ENCODE results near the gene SAP25.
A peak's percentile ranks its signal among the peaks of the same experiment; 100 is the strongest.
"Not testable (repeated sequence)": the region's sequence is repeated elsewhere in the genome, so short reads cannot be mapped to it uniquely, and the experiment has no call there.

SAP25 gene

DNA sequence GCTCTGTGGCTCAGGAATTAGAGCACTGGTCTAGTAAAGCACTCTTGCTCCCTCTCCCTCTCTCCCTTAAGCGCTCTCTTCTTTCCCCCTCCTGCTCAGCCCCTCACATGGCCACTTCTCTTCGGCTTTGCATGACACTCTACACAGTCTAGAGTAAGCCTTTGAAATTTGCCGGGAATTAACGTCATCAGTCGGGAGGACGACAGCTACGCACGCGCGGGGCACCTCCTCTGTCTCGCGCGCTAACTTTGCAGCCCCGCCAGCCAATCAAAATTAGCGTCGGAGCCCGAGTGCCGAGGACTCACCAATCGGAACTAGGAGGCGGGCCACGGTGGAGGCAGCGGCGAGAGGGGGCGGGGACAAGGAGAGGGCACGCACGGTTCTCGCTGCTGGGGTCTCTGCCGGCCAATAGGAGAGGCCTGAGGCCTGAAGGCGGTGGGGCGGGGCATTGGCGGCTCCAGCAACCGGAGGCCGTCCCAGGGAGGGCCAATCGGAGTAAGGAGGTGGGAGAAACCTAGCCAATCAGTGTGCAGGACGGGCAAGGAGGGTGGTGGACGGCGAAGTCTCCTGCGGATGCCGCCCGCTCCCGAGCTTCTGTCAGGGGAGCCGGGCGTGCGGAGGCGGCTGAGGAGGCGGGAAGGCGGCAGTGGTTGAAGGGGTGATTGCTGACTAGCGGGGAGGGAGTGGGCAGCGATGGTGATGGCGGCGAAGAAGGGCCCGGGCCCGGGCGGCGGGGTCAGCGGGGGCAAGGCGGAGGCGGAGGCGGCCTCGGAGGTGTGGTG, 34.9 kb downstream of the SAP25 start, which contains the start of gene AGFG2:
Gene AGFG2 (plus strand): TSS at position 550 of the 782 bp plus-strand sequence. CDS start 144 bp downstream, at position 694.
- peak within 1 kb of the TSS; percentile 76 for H3K4me3 ChIP-seq (ENCODE audit: low read depth, low read length)
- TF ChIP-seq, protein P1, sequence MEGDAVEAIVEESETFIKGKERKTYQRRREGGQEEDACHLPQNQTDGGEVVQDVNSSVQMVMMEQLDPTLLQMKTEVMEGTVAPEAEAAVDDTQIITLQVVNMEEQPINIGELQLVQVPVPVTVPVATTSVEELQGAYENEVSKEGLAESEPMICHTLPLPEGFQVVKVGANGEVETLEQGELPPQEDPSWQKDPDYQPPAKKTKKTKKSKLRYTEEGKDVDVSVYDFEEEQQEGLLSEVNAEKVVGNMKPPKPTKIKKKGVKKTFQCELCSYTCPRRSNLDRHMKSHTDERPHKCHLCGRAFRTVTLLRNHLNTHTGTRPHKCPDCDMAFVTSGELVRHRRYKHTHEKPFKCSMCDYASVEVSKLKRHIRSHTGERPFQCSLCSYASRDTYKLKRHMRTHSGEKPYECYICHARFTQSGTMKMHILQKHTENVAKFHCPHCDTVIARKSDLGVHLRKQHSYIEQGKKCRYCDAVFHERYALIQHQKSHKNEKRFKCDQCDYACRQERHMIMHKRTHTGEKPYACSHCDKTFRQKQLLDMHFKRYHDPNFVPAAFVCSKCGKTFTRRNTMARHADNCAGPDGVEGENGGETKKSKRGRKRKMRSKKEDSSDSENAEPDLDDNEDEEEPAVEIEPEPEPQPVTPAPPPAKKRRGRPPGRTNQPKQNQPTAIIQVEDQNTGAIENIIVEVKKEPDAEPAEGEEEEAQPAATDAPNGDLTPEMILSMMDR (IDR thresholded peaks at IDR 0.05; ENCODE audit: low read depth, low read length): no peak

DNA sequence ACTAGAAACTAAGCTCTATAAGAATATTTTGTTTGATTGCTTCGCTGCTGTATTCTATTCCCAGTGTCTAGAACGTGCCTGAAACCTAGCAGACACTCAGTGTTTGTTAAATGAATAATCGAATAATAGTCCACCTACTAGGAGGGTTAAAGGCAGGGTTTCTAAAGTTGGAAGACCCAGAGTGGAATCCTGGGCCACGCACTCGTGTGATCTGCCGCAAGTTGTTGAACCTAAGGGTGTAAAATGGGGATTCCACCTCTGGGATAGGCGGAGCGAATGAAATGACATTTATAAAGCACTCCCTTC, 35.4 kb downstream of the SAP25 start:
- peak overlapping the region; percentile 52 for H3K4me3 ChIP-seq (ENCODE audit: low read depth, low read length)
- TF ChIP-seq, protein P1 (IDR thresholded peaks at IDR 0.05; ENCODE audit: low read depth, low read length): no peak

DNA sequence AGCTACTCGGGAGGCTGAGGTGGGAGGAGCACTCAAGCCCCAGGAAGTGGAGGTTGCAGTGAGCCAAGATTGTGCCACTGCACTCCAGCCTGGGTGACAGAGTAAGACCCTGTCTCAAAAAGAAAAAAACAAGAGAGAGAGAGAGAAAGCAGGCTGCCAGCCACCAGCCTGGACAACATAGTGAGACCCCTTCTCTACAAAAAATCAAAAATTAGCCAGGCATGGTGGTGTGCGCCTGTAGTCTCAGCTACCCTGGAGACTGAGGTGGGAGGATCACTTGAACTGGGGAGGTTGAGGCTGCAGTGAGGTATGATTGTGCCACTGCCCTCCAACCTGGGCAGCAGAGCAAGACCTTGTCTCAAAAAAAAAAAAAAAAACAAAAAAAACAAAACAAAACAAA, 37.0 kb downstream of the SAP25 start:
- H3K4me3 ChIP-seq (ENCODE audit: low read depth, low read length): not testable (repeated sequence)

DNA sequence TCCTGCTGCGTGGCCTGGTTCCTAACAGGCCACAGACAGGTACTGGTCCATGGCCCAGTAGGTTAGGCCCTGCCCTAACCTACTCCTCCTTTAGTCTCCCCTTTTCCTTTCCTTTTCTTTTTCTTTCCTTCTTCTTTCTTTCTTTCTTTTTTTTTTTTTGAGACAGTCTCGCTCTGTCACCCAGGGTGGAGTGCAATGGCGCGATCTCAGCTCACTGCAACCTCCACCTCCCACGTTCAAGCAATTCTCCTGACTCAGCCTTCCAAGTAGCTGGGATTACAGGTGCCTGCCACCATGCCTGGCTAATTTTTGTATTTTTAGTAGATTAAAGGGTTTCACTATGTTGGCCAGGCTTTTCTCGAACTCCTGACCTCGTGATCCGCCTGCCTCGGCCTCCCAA, 37.7 kb downstream of the SAP25 start:
- H3K4me3 ChIP-seq (ENCODE audit: low read depth, low read length): not testable (repeated sequence)

DNA sequence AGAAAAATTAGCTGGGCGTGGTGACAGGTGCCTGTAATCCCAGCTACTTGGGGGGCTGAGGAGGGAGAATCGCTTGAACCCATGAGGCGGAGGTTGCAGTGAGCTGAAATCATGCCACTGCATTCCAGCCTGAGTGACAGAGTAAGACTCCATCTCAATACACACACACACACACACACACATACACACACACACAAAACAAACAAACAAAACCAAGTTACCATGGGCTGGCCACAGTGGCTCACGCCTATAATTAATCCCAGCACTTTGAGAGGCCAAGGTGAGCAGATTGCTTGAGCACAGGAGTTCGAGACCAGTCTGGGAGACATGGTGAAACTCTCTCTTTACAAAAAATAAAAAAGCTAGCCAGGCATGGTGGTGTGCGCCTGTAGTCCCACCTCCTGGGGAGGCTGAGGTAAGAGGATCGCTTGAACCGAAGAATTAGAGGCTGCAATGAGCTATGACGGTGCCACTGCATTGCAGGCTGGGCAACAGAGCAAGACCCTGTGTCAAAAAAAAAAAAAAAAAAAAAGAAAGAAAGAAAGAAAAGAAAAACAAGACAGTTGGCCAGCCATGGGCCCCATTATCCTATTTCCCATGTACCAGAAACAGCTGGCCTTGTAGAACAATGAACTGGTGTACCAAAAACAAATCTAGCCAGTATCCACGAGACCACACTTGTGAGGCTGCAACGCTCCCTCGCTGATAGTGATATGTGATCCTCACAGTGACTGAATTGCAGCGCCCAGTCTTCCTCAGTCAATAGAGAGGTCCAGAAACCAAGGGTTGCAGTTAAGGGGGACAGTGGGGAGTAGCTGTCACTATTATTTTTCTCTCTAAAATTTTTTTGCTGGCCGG, 41.3 kb downstream of the SAP25 start:
- TF ChIP-seq, protein P1 (IDR thresholded peaks at IDR 0.05; ENCODE audit: low read depth, low read length): no peak
- H3K4me3 ChIP-seq (ENCODE audit: low read depth, low read length): no peak overlapping the region

DNA sequence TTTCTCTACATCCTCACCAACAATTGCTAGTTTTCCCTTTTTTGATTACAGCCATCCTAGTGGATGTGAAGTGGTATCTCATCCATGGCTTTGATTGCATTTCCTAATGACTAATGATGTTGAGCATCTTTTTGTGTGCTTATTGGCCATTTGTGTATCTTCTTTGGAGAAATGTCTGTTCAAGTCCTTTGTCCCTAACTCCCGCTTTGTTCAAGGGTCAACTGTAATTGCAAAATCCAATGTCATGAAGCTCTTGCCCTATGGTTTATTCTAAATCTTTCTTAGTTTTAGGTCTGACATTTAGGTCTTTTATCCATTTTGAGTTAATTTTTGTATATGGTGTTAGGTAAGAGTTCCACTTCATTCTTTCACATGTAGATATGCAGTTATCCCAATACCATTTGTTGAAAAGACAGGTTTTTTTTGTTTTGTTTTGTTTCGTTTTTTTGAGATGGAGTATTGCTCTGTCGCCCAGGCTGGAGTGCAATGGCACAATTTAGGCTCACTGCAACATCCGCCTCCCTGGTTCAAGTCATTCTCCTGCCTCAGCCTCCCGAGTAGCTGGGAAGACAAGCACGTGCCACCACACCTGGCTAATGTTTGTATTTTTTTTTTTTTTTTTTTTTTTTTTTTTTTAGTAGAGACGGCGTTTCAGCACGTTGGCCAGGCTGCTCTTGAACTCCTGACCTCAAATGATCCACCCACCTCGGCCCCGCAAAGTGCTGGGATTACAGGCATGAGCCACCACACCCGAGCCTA, 45.4 kb downstream of the SAP25 start:
- not testable (repeated sequence) for H3K4me3 ChIP-seq (ENCODE audit: low read depth, low read length)

DNA sequence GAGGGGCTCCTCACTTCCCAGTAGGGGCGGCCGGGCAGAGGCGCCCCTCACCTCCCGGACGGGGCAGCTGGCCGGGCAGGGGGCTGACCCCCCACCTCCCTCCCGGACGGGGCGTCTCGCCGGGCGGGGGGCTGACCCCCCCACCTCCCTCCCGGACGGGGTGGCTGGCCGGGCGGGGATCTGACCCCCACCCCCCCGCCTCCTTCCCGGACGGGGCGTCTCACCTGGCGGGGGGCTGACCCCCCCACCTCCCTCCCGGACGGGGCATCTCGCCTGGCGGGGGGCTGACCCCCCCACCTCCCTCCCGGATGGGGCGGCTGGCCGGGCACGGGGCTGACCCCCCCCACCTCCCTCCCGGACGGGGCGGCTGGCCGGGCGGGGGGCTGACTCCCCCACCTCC, 50.5 kb downstream of the SAP25 start:
- not testable (repeated sequence) for H3K4me3 ChIP-seq (ENCODE audit: low read depth, low read length)
